ENCODE data around the gene ELN. TPM values are rescaled to one million over a fixed set of nuclear protein-coding genes. Genes with fewer than 3 reads are reported as not detected.

Gene ELN
- polyA plus RNA-seq, 1 donor (not counting 4 experiments of a cell fraction or from before 2014, with no cell fraction given) = not detected

DNA sequence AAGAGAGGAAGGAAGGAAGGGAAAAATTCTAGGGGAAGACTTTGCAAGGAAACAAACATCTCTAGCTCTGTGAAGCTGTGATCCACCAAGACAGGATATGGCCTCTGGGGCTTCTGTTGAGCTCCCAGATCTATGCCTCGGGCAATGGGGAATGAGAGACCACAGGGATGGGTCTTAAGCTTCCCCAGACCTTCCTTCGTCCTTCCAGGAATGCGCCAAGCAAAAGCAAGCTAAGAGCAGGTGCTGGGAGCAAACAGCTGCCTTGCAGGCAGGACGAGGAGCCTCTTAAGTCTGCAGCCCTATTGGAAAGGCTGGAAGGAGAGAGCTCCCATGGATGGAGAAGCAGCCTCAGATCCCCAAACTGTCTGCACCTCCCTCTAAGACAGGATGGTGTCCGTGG, 21.9 kb upstream of the ELN start:
- Histone ChIP-seq H3K79me2 (ENCODE audit: control insufficient read depth, insufficient read depth, low read length) (no peaks in the 10 kb centered on the region), H3K4me2 (ENCODE audit: control insufficient read depth, extremely low read depth, insufficient read depth, low read depth, low read length) (no peak overlapping the region), H3K27me3 (ENCODE audit: control insufficient read depth, extremely low read depth, insufficient read depth, low read length) (no peaks in the 10 kb centered on the region), H3K9ac (ENCODE audit: control insufficient read depth, extremely low read depth, insufficient read depth, low read length) (no peak overlapping the region), H3K4me3 (ENCODE audit: control insufficient read depth in 2 of 3, extremely low read depth in 1 of 3, insufficient read depth in 2 of 3, low read depth in 1 of 3, low read length in 3 of 3) (no peak overlapping the region), H2AFZ (ENCODE audit: control insufficient read depth, low read length) (no peak overlapping the region), H3K36me3 (ENCODE audit: control insufficient read depth in 2 of 2, extremely low read depth in 1 of 2, insufficient read depth in 2 of 2, low read length in 2 of 2) (no peaks in the 10 kb centered on the region), H4K20me1 (ENCODE audit: control insufficient read depth, extremely low read depth, insufficient read depth, low read length) (no peaks in the 10 kb centered on the region), H3K4me1 (ENCODE audit: control insufficient read depth, extremely low read depth, insufficient read depth, low read length) (peaks cover 8% of the 10 kb centered on the region), H3K9me1 (ENCODE audit: control insufficient read depth, extremely low read depth, insufficient read depth, low read length) (no peaks in the 10 kb centered on the region), H3K9me3 (ENCODE audit: control insufficient read depth, low read depth, low read length) (no peaks in the 10 kb centered on the region), H3K27ac (ENCODE audit: control insufficient read depth, insufficient read depth, low read length) (no peak overlapping the region)
- dilution Hi-C loops (cut with MboI; ENCODE audit: extremely low pct_ligation_motif_present, low sequenced_read_pairs) = no loop called here
- FAIRE-seq (no peak), DNase-seq (ENCODE audit: low read depth, low spot score) (no peak)
- no peak for TF ChIP-seq EZH2 (IDR thresholded peaks at IDR 0.05; ENCODE audit: low read length)
- TF ChIP-seq, protein P1, sequence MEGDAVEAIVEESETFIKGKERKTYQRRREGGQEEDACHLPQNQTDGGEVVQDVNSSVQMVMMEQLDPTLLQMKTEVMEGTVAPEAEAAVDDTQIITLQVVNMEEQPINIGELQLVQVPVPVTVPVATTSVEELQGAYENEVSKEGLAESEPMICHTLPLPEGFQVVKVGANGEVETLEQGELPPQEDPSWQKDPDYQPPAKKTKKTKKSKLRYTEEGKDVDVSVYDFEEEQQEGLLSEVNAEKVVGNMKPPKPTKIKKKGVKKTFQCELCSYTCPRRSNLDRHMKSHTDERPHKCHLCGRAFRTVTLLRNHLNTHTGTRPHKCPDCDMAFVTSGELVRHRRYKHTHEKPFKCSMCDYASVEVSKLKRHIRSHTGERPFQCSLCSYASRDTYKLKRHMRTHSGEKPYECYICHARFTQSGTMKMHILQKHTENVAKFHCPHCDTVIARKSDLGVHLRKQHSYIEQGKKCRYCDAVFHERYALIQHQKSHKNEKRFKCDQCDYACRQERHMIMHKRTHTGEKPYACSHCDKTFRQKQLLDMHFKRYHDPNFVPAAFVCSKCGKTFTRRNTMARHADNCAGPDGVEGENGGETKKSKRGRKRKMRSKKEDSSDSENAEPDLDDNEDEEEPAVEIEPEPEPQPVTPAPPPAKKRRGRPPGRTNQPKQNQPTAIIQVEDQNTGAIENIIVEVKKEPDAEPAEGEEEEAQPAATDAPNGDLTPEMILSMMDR (optimal IDR thresholded peaks at IDR 0.05 in 1 of 3, IDR thresholded peaks at IDR 0.05 in 1 of 3, conservative IDR thresholded peaks at IDR 0.05 in 1 of 3; ENCODE audit: extremely low read depth in 1 of 3, insufficient read depth in 2 of 3, low read length in 3 of 3) = no peak

DNA sequence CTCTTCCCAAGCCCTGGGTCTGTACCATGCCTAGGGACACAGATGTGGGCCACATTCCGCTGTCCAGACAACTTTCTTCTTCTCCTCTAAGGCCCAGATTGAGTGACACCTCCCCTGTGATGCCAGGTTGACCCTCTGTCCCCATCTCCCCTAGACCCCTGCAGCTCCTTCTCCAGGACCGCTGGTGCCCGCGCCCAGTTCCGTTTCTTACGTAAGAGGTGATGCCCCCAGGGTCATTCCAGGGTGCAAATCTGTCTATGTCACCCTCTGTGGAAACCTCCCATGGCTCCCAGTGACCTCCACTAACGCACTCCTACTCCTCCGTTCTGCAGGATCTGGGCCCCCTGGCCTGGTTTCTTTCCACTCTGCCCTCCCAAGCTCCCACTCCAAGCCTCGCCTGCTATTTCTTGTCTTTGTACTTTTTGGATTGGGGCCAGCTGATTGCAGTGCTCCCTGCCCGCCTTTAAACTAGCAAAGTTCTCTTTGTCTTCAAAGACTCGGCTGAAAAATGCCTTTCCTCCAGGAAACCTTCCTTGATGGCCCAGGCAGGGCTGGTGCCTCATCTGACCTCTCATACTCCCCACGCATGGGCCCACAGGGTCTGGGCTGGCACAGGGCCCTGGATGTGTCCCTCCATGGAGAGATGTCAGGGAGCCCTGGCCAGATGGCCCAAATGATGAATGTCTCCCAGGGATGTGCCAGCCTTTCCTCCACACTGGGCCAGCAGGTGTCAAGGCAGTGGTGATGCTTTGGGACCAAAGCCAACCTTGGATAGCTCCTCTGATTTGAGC, 21.3 kb upstream of the ELN start:
- Histone ChIP-seq H4K20me1 (ENCODE audit: control insufficient read depth, extremely low read depth, insufficient read depth, low read length) (no peaks in the 10 kb centered on the region), H3K9ac (ENCODE audit: control insufficient read depth, extremely low read depth, insufficient read depth, low read length) (no peak overlapping the region), H3K27ac (ENCODE audit: control insufficient read depth, insufficient read depth, low read length) (no peak overlapping the region), H3K9me3 (ENCODE audit: control insufficient read depth, low read depth, low read length) (no peaks in the 10 kb centered on the region), H3K4me2 (ENCODE audit: control insufficient read depth, extremely low read depth, insufficient read depth, low read depth, low read length) (no peak overlapping the region), H3K9me1 (ENCODE audit: control insufficient read depth, extremely low read depth, insufficient read depth, low read length) (no peaks in the 10 kb centered on the region), H3K4me1 (ENCODE audit: control insufficient read depth, extremely low read depth, insufficient read depth, low read length) (peaks cover 8% of the 10 kb centered on the region), H3K4me3 (ENCODE audit: control insufficient read depth in 2 of 3, extremely low read depth in 1 of 3, insufficient read depth in 2 of 3, low read depth in 1 of 3, low read length in 3 of 3) (no peak overlapping the region), H3K79me2 (ENCODE audit: control insufficient read depth, insufficient read depth, low read length) (no peaks in the 10 kb centered on the region), H3K27me3 (ENCODE audit: control insufficient read depth, extremely low read depth, insufficient read depth, low read length) (no peaks in the 10 kb centered on the region), H3K36me3 (ENCODE audit: control insufficient read depth in 2 of 2, extremely low read depth in 1 of 2, insufficient read depth in 2 of 2, low read length in 2 of 2) (no peaks in the 10 kb centered on the region), H2AFZ (ENCODE audit: control insufficient read depth, low read length) (no peak overlapping the region)
- FAIRE-seq = no peak
- TF ChIP-seq, protein P1 (optimal IDR thresholded peaks at IDR 0.05 in 1 of 3, IDR thresholded peaks at IDR 0.05 in 1 of 3, conservative IDR thresholded peaks at IDR 0.05 in 1 of 3; ENCODE audit: extremely low read depth in 1 of 3, insufficient read depth in 2 of 3, low read length in 3 of 3) = no peak
- TF ChIP-seq EZH2 (IDR thresholded peaks at IDR 0.05; ENCODE audit: low read length) = no peak
- DNase-seq (ENCODE audit: low read depth, low spot score) = no peak
- dilution Hi-C loops (cut with MboI; ENCODE audit: extremely low pct_ligation_motif_present, low sequenced_read_pairs) = no loop called here
